GM12801 (cell line): ENCODE results near the gene CD1E.

Source experiments
- TF ChIP-seq, protein P1 (sequence below): IDR thresholded peaks from one replicate; pipeline ENCODE4 v1.5.1; 2011; ENCODE audit warnings: control low read depth; ENCODE audit not compliant: insufficient read length; ENCODE audit errors: extremely low read depth

Gene CD1E

DNA sequence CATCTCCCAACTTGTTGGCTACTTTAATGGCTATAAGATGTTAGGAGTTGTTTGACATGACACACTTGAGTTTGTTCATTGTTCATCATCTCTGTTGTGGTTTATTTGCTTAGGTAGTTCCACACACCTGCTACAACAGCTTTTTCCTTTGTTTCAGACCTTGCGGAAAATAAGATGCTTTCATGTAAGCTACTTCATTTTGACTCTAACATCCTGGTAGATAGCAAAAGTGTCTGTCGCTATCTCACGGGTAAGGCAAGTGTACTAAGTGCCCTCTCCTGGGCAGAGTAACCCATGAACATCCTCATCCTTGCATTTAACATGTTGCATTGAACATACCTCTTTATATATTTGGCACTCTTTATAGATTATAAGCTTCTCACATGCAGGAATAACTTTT lies 47.2 kb downstream of the CD1E start:
- TF ChIP-seq, protein P1, sequence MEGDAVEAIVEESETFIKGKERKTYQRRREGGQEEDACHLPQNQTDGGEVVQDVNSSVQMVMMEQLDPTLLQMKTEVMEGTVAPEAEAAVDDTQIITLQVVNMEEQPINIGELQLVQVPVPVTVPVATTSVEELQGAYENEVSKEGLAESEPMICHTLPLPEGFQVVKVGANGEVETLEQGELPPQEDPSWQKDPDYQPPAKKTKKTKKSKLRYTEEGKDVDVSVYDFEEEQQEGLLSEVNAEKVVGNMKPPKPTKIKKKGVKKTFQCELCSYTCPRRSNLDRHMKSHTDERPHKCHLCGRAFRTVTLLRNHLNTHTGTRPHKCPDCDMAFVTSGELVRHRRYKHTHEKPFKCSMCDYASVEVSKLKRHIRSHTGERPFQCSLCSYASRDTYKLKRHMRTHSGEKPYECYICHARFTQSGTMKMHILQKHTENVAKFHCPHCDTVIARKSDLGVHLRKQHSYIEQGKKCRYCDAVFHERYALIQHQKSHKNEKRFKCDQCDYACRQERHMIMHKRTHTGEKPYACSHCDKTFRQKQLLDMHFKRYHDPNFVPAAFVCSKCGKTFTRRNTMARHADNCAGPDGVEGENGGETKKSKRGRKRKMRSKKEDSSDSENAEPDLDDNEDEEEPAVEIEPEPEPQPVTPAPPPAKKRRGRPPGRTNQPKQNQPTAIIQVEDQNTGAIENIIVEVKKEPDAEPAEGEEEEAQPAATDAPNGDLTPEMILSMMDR, result no peak

GRCh38 chr1:158407092-158407491 lies 53.4 kb downstream of the CD1E start:
- TF ChIP-seq, protein P1, result no peak
